Duodenal mucosa (tissue), 2 donors: ENCODE data around the gene SLC25A24.

ENCODE experiments used
- H3K27ac ChIP-seq: one replicate; pipeline ENCODE4 v1.7.0; 2013; ENCODE audit warnings: low read depth, low read length
- H3K27me3 ChIP-seq, 2 donors: one replicate each; pipeline ENCODE4 v1.7.0; 2013; ENCODE audit warnings: low read length in 2 of 2, control low read depth in 1 of 2; ENCODE audit not compliant: insufficient read depth in 2 of 2, control insufficient read depth in 1 of 2
- H3K36me3 ChIP-seq, 2 donors: one replicate each; pipeline ENCODE4 v1.7.0; 2013; ENCODE audit warnings: low read length in 2 of 2, control low read depth in 1 of 2; ENCODE audit not compliant: insufficient read depth in 2 of 2, control insufficient read depth in 1 of 2
- H3K4me1 ChIP-seq, 2 donors: one replicate each; pipeline ENCODE4 v1.7.0; 2013; ENCODE audit warnings: low read length in 2 of 2, control low read depth in 1 of 2; ENCODE audit not compliant: insufficient read depth in 2 of 2, control insufficient read depth in 1 of 2
- H3K4me3 ChIP-seq, 2 donors: one replicate each; pipeline ENCODE4 v1.7.0; 2013; ENCODE audit warnings: low read length in 2 of 2, low read depth in 1 of 2
- H3K9ac ChIP-seq, 2 donors: one replicate each; pipeline ENCODE4 v1.7.0; 2013; ENCODE audit warnings: low read length in 2 of 2, low read depth in 1 of 2
- H3K9me3 ChIP-seq, 2 donors: one replicate each; pipeline ENCODE4 v1.7.0; 2013; ENCODE audit warnings: low read length in 2 of 2, control low read depth in 1 of 2; ENCODE audit not compliant: control insufficient read depth in 1 of 2

The SLC25A24 gene

GRCh38 chr1:108124023-108124422, 76.1 kb downstream of the SLC25A24 start:
- H3K4me3 ChIP-seq, result no peak overlapping the region
- no peak overlapping the region for H3K9ac ChIP-seq
- no peaks in the 10 kb centered on the region for H3K27me3 ChIP-seq
- H3K27ac ChIP-seq, result no peak overlapping the region
- no peaks in the 10 kb centered on the region for H3K36me3 ChIP-seq
- H3K4me1 ChIP-seq, result no peaks in the 10 kb centered on the region
- H3K9me3 ChIP-seq, result no peaks in the 10 kb centered on the region

DNA sequence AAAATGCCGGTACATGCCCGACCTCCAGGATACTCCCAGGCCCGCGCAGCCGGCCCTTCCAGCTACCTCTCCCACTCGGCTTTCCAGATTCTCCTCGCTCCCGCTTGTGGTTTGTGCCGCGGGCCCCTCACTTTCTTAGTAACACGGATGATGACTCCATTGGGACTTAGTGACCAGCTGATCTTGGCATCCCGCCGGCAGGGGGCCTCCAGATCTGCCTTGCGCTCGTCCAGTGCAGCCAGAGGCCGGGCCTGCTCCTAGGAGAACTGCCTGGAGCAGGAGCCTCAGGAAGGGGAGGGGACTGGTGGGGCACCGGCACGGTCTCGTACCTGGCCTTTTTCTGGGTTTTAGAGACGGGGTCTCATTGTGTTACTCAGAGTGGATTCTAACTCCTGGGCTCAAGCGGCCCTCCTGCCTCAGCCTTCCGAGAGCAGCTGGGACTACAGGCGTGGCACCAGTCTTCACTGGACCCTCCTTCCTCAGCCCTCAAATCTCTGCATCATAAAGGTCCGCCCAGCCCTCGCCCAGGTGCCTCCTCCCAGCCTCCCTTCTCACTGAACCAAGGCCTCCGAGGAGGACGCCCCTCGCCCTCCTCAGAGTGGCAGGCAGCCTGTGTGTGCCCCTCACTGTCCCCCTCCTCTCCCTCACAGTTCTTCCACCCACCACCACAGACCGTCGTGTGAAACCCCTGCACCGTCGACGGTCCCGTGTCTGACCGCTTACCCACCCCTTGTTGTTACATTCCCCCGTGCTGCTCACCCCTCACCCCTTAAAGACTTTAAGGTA, 78.6 kb downstream of the SLC25A24 start:
- H3K9ac ChIP-seq, result no peak overlapping the region
- no peak overlapping the region for H3K4me3 ChIP-seq
- no peaks in the 10 kb centered on the region for H3K4me1 ChIP-seq
- no peak overlapping the region for H3K27ac ChIP-seq
- H3K36me3 ChIP-seq, result no peaks in the 10 kb centered on the region
- no peaks in the 10 kb centered on the region for H3K27me3 ChIP-seq
- no peaks in the 10 kb centered on the region for H3K9me3 ChIP-seq

- H3K9me3 ChIP-seq, result no peaks in the 10 kb centered on the region
- no peaks in the 10 kb centered on the region for H3K27me3 ChIP-seq
- H3K4me1 ChIP-seq, result no peaks in the 10 kb centered on the region
- no peak overlapping the region for H3K4me3 ChIP-seq
- H3K36me3 ChIP-seq, result no peaks in the 10 kb centered on the region
- no peak overlapping the region for H3K9ac ChIP-seq
- no peak overlapping the region for H3K27ac ChIP-seq
Measured at GRCh38 chr1:108120163-108120562, 80.0 kb downstream of the SLC25A24 start.

DNA sequence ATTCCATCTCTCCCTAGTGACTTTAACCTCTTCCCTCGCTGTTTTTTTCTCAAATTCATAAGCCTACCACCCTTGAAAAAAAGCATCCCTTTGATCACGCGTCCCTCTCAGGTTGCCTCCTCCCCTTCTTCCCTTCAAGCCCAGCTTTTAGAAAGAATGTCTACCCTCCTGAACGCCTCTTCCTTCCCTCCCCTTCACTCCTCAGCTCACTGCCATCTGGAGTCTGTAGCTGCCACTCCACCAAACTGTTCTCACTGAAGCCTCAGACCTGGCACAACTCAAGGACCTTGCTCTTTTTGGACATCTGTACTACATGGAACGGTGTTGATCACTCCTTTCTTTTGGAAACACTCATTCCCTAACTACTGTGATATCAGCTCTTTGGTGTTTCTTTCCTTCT, 80.6 kb downstream of the SLC25A24 start:
- H3K9ac ChIP-seq, result no peak overlapping the region
- no peaks in the 10 kb centered on the region for H3K4me1 ChIP-seq
- no peak overlapping the region for H3K4me3 ChIP-seq
- H3K27ac ChIP-seq, result no peak overlapping the region
- no peaks in the 10 kb centered on the region for H3K36me3 ChIP-seq
- no peaks in the 10 kb centered on the region for H3K27me3 ChIP-seq
- no peaks in the 10 kb centered on the region for H3K9me3 ChIP-seq

- H3K4me3 ChIP-seq, result no peak overlapping the region
- H3K9me3 ChIP-seq, result no peaks in the 10 kb centered on the region
- H3K4me1 ChIP-seq, result no peaks in the 10 kb centered on the region
- H3K9ac ChIP-seq, result no peak overlapping the region
- H3K27me3 ChIP-seq, result no peaks in the 10 kb centered on the region
- H3K27ac ChIP-seq, result no peak overlapping the region
- H3K36me3 ChIP-seq, result no peaks in the 10 kb centered on the region
Measured at GRCh38 chr1:108117945-108118902, 81.9 kb downstream of the SLC25A24 start.

DNA sequence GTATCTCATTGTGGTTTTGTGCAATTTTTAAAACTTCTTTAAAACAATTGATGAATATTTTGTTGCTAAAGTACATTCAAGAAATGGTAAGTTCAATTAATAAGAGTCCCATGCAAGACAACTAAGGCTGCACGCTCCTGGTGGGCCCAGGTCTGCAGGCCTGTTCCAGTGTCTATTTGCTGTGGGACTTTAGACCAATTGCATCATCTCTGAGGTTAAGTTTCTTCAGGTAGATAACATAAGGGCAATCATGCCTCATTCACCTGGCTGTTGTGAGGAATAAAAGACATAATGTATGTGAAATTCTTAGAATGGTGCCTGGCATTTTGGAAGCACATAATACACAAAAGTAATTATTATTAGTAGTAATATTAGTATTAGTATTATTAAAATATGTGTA, 82.9 kb downstream of the SLC25A24 start:
- H3K4me1 ChIP-seq, result no peaks in the 10 kb centered on the region
- H3K36me3 ChIP-seq, result no peaks in the 10 kb centered on the region
- H3K9ac ChIP-seq, result no peak overlapping the region
- H3K4me3 ChIP-seq, result no peak overlapping the region
- no peak overlapping the region for H3K27ac ChIP-seq
- H3K9me3 ChIP-seq, result no peaks in the 10 kb centered on the region
- no peaks in the 10 kb centered on the region for H3K27me3 ChIP-seq

DNA sequence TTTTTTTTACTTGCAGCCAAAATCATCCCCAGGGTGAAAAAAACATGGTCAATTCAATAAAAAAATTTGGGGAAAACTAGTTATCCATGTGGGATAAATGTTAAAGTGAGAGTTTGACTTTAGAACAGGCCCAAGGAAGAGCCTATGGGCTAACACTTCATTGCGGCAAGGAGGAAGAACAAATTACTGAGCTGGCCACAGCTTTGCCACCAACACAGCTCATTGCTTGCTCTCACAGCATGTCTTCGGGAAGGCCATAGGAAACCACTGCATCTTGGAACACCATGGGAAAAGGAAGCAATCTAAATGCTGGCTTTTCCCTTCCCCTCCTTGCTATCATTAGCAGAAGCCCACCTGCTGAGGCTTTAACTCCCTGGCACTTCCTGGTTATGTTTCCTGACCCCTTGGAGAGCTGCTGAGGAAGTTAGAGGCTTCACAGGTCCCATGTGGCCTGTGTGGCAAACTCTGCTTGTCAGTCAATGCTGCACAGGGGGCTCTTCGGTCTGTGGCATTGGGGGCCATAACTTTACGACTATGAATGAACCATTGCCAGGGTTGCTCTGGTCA, 86.0 kb downstream of the SLC25A24 start:
- Histone ChIP-seq H3K27me3 (no peaks in the 10 kb centered on the region), H3K4me3 (no peak overlapping the region), H3K4me1 (no peaks in the 10 kb centered on the region), H3K27ac (no peak overlapping the region), H3K9me3 (no peaks in the 10 kb centered on the region), H3K9ac (no peak overlapping the region), H3K36me3 (no peaks in the 10 kb centered on the region)

GRCh38 chr1:108113496-108113895, 86.6 kb downstream of the SLC25A24 start:
- no peaks in the 10 kb centered on the region for H3K4me1 ChIP-seq
- no peaks in the 10 kb centered on the region for H3K9me3 ChIP-seq
- H3K4me3 ChIP-seq, result no peak overlapping the region
- no peak overlapping the region for H3K27ac ChIP-seq
- H3K27me3 ChIP-seq, result no peaks in the 10 kb centered on the region
- H3K9ac ChIP-seq, result no peak overlapping the region
- no peaks in the 10 kb centered on the region for H3K36me3 ChIP-seq

DNA sequence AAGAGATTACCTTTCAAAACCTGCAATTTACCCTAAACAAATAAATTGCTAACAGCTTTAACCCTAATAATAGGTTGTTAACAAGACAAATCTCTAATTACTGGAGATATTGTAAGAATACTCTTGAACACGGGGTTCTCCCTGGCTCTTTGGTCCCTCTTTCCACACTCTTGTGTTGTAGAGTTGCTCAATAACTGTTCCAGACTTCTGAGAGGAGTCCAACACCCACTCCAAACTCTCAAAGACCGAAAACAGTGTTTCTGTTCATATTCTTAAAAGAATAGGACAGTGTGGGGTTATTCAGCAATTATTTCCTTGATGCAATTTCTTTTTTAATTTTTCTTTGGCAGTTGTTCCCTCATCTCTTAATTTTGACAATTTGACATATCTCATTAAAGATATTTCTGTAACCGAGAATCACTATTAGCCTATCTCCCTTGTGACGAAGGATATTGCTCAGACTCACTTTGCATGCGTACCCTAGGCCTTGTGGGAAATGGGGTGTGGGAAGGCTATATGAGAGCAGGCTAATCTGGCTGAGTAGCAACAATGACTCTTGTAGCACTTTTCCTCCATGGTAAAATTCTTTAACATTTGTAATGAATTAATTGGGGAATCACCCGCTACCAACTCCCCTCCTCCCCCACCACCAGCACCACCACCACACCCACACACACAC, 90.7 kb downstream of the SLC25A24 start:
- no peak overlapping the region for H3K9ac ChIP-seq

More for the DNA sequence above, 90.7 kb downstream of the SLC25A24 start:
- H3K4me1 ChIP-seq, result no peaks in the 10 kb centered on the region
- no peaks in the 10 kb centered on the region for H3K27me3 ChIP-seq
- no peaks in the 10 kb centered on the region for H3K36me3 ChIP-seq
- H3K4me3 ChIP-seq, result no peak overlapping the region
- no peaks in the 10 kb centered on the region for H3K9me3 ChIP-seq
- H3K27ac ChIP-seq, result no peak overlapping the region
